ENCODE data around the gene LBP.
"Not testable (repeated sequence)": the region's sequence is repeated elsewhere in the genome, so short reads cannot be mapped to it uniquely, and the experiment has no call there.

The LBP gene

DNA sequence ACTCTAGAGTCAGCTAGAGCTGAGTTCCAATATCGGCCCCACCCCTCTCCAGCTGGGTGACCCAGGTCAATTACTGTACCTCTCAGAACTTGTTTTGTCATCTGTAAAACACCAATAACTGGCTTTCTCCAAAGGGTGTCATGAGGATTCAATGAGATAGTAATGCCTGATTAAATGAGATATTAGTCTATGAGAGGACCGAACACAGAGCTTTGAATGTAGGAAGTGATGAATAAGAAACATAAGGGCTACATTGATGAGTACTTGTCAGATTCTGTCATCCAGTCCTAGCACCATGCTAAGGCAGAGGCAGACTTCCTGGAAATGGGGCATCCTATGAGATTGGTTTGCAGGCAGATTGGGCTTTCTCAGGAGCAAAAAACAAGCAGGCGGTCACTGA lies 22.1 kb upstream of the LBP start:
- FAIRE-seq: no peak

DNA sequence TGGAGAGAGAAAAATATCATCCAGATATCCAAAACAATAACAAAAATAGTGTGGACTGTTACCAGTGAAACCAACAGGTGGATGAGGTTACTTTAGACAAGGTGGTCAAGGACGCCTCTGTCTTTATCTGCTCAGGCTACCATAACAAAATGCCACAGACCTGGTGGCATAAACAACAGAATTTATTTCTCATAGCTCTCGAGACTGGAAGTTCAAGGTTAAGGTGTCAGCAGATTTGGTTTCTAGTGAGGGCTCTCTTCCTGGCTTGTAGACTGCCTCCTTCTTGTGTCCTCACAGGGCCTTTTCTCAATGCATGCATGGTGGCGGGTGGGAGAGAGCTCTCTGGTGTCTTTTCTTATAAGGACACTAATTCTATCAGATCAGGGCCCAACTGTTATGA lies 21.1 kb upstream of the LBP start:
- no peak for FAIRE-seq

DNA sequence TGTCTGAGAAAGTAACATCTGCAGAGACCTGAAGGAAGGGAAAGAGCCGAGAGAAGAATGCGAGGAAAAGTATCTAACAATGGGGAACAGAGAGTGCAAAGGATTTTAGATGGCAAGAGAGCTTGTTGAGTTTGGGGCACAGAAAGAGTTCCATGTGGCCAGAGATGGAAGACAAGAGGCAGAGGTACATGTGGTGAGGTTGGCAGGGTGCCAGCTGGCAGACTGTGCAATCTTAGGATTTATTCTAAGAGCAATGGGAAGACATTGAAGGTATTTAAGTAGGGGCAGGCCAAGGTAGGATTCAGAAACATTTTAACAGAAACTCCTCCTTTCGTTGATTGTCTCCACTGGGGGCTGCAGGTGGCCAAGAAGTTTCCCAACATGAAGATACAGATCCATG lies 20.4 kb upstream of the LBP start:
- FAIRE-seq: no peak

DNA sequence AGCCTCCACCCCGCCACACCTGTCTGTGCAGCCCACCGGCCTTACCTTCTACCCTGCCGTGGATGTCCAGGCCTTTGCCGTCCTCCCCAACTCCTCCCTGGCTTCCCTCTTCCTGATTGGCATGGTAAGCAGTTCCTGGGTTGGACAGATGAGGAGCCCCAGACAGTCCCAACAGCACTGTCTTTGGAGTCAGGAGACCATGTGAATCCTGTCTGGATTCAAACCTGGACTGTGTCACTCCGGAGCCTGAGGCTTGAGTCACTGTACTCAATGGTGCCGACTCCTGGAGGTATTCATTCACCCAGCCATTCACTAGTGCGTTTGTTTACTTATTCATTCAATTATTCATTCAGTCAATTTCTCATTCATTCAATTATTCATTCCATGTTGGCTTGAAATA lies 20.0 kb upstream of the LBP start:
- FAIRE-seq: no peak

DNA sequence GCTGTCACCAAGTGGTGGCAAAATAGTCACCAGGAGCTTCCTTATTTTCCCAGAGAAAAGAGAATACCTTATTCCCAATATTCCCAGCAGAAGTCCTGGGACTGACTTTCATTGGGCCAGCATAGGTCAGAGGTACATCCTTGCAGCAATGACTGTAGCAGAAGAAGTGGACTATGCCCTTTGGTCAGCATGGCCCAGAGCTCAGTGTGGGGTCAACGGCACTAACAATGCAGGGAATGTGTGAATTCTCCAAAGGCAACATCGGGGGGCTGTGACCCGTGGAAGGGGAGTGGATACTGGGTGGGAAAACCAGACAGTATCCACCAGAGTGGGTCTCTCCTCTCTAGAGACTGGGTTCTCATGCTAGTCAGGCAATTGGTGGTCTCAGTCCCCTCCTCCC lies 15.6 kb upstream of the LBP start:
- FAIRE-seq: no peak

DNA sequence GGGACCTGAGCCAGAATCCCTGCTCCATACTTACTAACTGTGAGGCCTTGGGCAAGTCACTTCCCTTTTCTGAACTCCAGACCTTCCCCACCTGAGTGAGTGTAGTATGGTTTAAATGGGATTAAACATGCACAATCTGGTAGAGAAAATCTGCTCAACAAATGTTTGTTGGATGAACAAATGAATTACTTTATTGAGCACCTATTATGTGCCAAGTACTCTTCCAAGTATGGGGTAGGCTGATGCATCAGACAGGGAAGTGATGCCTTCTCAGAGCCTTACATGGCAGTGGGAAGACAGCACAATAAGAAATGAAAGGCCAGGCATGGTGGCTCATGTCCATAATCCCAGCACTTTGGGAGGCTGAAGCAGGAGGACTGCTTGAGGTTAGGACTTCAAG lies 15.0 kb upstream of the LBP start:
- FAIRE-seq: no peak

DNA sequence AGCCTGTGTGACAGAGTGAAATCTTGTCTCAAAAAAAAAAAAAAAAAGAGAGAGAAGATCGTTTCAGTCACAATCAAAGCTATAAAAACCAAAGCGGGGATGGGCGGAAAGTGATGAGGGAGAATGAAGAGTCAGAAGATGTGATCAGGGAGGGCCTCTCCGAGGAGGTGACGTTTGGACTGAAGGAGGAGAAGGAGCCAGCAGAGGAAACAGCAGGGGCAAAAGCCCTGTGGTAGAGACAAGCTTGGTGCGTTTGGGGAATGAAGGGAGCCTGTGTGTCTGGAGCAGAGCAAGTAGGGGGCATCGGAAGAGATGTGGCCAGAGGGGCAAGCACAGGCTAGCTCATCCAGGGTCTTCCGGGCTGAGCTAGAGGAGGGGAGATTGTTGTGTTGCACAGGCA lies 14.5 kb upstream of the LBP start:
- FAIRE-seq: no peak

DNA sequence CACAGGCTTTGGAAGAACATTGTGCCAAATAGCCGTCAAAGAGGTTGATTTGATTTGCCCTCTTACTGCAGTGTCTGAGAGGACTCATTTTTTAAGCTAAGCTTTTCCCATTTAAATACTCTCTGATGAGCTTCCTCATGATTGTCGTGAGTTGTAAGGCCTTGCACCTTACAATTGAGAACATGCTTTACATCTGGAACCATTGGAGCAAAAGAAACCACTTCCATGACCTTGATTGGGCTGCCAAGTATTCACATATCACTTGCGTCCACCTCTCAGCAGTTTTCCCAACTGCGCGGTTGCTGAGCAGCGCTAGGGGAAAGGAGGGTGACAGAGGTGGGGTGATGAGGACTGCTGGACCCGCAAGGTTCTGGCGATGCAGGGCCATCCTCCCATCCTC lies 12.3 kb upstream of the LBP start:
- FAIRE-seq: no peak

DNA sequence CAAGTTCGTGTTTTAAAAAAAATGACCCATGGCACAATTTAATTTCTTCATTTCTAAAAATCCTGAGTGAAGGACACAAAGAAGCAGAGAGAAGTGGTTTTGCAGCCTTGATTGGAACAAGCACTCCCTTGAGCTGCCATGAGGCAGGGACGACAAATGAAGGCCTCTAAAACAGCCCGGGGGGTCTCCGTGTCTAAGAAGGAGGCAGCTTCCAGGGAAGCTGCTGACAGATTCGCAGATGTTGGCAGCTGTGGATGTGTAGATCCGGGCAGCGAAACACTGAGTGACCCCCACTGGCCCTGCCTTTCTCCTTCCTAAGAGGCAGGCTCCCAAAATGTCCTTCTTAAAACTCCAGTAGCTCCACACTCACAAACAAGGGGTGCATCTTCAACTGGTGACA lies 9.6 kb upstream of the LBP start:
- no peak for FAIRE-seq

DNA sequence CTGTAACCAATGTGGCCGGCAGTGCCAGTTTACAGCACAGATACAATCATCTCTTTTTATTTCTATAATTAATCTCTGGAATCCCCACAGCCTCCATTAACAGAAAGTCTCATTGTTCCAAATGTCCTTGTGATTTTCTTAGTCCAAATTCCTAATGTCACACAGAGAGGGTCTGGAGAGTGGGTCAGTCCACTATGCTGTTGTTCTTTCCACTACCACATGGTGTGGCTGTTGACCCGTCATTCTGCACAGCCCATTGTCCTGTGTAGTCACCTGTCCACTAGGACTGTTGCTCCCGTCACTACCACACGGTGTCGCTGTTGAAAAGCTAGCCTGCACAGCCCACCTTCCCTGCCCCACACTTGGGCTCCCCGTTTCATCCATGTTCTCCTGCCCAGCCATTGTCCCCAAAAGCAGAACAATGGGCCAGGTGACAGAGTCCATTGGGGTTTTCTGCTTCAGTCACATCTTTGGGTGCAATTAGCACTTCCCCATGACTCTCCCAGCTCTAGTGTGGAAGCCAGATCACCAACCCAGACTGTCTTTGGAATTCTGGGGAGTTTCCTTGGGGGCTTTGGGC lies 8.6 kb upstream of the LBP start:
- FAIRE-seq: no peak

DNA sequence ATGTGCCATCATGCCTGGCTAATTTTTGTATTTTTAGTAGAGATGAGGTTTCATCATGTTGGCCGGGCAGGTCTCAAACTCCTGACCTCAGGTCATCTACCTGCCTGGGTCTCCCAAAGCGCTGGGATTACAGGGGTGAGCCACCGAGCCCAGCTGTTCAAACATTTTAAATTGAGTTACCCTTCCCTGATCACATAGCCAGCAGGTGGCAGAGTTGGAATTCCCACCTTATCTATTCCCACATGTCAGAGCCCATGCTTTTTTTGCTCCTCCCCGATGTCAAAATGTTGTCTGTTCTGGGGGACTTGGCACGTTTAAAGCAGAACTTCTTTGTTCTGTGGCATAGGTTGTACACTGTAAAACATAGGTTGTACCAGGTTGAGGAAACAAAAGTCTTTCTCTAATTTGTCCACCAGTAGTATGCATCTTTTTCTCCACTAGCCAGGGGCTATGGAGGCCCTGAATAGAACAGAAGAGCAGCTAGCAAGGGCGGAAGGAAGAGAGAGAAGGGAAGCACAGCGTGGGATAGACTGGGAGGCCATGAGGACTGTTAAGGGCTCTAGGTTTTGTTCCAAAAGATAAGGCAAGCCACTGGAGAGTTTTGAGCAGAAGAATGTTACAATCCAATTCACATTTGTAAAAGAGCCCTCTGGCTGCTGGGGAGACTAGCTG lies 7.3 kb upstream of the LBP start:
- no peak for FAIRE-seq

DNA sequence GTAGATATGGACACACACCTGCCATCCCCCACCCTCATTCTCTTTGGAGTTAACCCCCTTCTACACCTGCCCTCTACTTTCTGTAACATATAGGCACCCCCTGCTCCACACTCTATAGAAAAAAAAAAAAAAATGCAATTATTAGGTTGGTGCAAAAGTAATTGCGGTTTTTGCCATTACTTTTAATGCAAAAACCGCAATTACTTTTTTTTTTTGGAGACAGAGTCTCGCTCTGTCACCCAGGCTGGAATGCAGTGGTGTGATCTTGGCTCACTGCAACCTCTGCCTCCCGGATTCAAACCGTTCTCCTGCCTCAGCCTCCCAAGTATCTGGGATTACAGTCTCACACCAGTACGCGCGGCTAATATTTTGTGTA lies 6.8 kb upstream of the LBP start:
- FAIRE-seq: not testable (repeated sequence)

DNA sequence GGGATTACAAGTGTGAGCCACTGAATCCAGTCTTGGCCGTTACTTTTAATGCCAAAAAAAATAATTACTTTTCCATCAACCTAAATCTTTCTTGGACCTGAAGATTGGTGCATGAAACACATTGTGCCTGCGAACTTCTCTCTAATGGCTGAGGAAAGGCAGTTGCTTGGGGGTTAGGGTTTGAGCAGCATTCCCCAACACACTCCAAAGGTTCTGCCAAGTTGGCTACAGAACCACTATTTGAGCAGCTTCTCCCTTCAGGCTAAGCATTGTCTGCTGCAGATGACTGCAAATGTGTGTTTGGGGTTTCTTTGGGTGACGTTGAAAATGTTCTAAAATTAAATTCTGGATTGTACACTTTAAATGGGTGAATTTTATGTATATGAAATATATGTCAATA lies 6.3 kb upstream of the LBP start:
- no peak for FAIRE-seq

DNA sequence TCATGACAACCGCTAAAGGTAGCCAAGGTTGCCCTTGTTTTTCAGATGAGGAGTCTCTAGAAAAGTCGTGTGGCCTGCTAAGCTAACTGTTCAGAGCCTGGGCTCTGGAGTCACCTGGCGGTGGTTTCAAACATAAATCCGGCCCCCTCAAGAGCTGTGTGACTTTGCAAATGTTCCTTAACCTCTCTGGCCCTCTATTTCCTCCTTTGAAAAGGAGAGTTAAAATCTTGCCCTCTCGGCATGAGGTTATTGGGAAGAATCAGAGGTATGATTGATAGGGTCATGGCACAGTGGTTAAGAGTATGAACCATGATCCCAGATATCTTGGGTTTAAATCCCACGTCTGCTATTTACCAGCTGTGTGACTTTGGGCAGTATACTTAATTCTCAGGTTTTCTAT lies 5.6 kb upstream of the LBP start:
- FAIRE-seq: no peak

DNA sequence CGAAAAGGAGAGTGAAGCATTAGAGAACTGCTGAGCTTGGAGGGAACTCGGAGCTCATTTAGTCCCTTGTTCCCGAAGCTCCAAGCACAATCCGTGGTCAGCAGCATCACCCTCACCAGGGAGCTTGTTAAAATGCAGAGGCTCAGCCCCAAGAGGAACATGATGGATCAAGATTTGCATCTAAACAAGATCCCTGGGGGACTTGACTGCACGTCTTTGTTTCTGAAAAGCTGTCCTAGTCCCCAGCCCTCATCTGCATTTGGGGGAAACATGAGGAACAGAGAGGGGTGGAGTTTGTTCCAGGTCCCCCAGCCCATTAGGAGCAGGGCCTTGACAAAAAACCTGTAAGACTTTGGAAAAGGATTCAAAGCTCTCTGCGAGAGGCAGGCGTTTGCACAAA lies 4.1 kb upstream of the LBP start:
- FAIRE-seq: no peak

DNA sequence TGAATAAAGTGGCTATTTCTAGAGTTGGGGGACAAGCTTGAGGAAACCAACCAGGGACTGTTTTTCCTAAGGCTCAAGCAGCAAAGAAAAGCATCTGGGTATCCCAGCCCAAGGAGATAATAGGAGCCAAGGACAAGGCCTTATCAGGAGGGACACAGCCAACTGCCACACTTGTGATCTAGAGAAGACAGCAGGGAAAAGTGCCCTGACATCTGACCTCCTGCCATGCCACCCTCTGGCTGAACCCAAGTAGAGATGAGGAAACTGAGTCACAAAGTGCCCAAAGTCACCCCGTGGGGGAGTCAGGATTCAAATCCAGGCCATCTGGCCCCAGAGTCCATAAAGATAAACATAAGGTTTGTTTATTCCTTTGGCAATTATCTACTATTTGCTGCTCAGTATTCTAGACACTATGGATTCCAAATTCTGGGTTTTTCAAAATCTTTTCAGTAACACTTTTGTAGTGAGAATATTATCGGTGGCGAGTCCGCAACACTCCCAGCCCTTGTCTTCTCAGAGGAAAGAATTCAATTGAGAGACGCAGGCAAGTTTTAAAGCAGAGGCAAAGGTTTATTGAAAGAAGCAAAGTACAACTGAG lies 3.5 kb upstream of the LBP start:
- FAIRE-seq: no peak

DNA sequence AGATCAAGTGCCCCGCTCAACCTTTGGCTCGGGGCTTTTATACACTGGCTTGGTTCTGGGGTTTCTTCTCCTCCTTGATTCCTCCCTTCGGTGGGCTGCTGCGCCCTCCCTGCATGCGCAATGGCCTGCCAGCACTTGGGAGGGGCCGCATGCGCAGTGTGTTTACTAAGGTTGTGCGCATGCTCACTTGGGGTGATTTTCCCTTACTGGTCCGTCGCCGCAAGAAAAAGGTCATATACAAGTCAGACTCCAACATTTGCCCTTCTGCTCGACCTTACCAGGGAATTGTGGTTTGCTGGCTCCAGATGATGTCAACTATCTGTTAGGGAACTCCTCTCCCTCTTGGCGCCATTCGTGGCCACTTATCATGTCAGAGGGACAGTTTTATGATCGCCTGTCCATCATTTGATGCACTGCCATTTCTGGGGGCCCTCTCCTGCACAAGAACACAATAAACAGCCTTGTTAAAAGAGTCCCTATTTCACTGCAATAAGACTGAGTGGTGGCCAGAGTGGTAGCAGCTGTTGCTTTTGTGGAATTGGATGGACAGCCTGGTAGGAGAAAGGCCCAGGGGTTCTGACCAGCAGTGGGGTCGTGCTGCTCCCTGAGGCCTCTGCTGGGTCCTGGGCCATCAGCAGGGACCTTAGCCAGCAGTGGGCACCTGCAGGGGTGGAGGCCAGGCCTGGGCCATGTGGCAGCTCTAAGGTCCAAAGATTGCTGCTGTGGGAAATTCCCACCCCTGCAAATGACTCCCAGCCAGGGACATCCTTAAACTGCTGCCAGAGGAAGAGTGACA lies 2.8 kb upstream of the LBP start:
- no peak for FAIRE-seq

DNA sequence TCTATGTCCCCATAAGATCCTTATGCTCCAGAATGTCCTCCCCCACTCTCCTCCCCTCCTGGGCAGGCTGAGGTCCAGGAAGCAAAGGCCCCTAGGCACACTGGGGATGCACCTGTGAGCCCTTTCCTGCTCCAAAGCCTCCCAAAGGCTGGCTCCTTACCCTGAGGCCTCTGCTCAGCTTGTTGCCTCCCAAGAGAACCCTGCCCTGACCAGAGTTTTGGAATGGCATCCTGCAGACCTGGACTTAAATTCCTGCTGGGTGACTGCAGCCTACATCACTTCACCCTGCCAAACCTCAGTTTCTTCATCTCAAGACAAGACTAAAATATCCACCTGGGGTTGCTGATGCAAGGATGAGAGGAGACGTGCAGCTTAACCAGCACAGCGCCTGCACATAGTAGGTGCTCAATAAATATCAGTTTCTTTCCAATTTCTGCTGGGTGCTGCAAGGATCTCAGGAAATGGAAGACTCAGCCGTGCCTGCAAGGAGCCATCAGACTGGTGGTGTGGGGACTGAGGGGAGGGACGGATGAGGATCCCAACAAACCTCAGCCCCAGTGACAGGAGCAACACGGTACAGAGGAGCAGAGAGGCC lies 2.1 kb upstream of the LBP start:
- FAIRE-seq: no peak

DNA sequence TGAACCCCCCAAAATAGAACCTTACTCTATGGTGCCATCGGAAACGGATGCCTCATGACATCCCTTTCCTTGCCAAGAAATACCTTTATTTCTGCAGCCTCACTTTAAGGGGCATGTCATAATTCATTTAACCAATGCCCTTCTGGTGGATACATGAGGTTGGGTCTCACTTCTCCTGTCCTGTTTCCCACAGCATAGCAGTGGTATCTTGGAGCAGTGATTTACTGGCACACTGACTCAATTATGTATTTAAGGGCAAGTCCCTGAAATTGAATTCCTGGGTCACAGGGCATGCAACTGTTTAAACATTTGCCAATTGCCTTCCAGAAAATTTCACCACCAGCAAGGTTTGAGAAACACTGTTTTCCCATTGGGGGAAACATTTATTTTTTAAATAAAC lies 639 bp upstream of the LBP start:
- no peak for FAIRE-seq

DNA sequence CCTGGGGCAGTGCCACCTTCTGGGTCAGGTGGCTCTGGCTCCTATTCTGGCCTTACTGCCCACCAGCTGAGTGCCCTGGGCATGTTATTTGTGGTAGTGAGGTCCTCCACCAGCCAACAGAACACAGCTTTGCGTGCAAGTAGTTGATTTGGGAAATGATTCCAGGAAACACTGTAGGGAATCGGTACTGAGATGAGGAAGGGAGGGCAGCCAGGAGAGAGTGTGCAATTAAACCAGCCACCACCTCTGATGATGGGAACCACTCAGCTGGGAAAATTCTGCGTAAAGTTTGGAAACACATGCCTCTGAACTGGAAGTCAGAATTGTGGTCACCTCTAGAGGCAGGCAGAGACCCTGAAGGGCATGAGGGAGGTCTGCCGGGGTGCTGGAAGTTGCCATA lies 459 bp downstream of the LBP start:
- no peak for FAIRE-seq

DNA sequence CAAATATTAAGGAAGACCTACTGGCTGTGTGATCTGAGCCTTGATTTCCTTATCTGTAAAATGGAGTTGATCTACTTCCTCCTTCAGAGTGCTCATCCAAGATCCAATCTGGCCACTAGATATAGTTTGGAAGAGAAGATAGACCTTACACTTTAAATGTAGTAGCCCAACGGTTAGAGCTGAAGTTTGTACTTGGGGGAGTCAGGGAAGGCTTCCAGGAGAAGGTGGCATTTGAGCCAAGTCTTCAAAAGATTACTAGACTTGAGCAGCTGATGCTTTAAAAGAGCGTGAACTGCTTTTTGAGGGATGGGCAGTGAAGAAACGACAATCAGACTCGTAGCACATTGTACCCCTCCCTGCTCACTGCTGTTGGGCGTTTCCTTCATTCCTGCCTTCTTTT lies 3.6 kb downstream of the LBP start:
- FAIRE-seq: no peak

DNA sequence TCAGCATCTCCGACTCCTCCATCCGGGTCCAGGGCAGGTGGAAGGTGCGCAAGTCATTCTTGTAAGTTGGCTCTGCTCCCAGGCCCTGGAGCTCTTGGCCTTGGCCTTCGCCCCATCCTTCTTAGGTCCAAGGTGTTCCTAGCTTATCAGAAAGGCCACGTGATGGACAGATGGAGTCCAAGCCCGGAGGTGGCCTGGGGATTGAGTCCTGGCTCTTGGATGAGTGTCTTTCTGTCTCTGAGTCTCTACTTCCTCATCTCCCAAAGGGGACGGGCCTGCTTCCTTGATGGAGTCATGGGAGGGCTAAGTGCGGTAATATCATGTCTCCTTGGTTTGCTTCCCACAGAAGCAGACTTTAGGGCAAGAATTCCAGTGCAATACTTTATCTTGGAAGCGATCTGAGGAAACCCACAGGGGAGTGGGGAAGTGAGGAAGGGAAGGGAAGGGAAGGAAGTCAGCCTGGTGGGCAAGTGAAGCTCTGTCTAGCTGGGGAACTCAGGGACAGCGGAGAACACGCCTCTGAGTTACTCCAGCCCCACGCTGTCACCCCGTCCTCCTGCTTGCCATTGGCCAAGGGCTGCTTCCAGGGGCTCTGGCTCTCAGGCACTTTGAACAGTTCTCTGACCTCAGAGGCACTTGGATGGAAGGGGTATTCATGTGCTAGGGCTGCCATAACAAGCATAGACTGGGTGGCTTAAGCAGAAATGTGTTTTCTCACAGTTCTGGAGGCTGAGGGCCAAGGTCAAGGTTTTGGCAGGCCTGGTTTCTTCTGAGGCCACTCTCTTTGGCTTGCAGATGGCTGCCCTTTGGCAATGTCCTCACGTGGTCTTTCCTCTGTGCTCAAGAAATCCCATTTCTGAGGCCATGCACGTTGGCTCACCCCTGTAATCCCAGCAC lies 4.8 kb downstream of the LBP start:
- FAIRE-seq: no peak

DNA sequence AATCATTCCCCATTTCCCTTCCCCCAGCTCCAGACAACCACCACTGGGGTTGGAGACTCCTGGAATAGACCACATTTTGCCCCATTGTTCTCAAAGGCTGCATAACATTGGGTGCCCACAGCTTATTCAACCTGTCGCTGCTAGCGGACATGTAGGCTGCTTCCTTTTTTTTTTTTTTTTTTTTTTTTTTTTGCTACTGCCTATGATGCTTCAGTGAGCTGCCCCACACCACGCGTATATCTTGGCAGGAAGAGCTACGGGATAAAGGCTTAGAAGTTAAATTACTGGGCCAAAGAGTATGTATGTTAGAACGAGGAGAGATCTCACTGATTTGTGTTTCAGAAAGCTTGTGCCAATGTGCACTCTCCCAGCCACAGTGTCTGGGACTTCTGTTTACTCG lies 7.0 kb downstream of the LBP start:
- no peak for FAIRE-seq

All from islet of Langerhans (tissue), 1 donor.